Liver (tissue), 9 donors: Measurements from ENCODE around the gene FIBCD1. TPM values are rescaled to one million over a fixed set of nuclear protein-coding genes. Genes with fewer than 3 reads are reported as not detected.

Source experiments
- DNase-seq: peaks from one replicate; pipeline ENCODE4 v3.0.0-alpha.2; 2017; ENCODE audit warnings: low spot score
- H3K27ac ChIP-seq, 2 donors: one replicate each; pipeline ENCODE4 v1.7.0; 2013; ENCODE audit warnings: inconsistent platforms in 2 of 2, low read length in 2 of 2, control low read depth in 1 of 2, low read depth in 1 of 2, mild to moderate bottlenecking in 1 of 2
- H3K27me3 ChIP-seq, 4 donors: one replicate each; pipeline versions ENCODE4 v1.6.1 to v1.7.0; 2013; ENCODE audit warnings: low read length in 3 of 4, inconsistent platforms in 1 of 4, mild to moderate bottlenecking in 1 of 4, moderate library complexity in 1 of 4; ENCODE audit not compliant: control insufficient read depth in 4 of 4, insufficient read depth in 4 of 4
- H3K36me3 ChIP-seq, 4 donors: one replicate each; pipeline versions ENCODE4 v1.6.1 to v1.7.0; 2013; ENCODE audit warnings: low read length in 3 of 4, mild to moderate bottlenecking in 3 of 4, low read depth in 1 of 4, moderate library complexity in 1 of 4; ENCODE audit not compliant: control insufficient read depth in 4 of 4, insufficient read depth in 3 of 4
- H3K4me1 ChIP-seq, 4 donors: one replicate each; pipeline versions ENCODE4 v1.6.1 to v1.7.0; 2013; ENCODE audit warnings: low read length in 3 of 4, mild to moderate bottlenecking in 3 of 4, moderate library complexity in 1 of 4; ENCODE audit not compliant: control insufficient read depth in 4 of 4, insufficient read depth in 4 of 4
- H3K4me3 ChIP-seq, 3 donors: one replicate each; pipeline versions ENCODE4 v1.6.1 to v1.7.0; 2013; ENCODE audit warnings: low read length in 3 of 3, control low read depth in 1 of 3, low read depth in 1 of 3, mild to moderate bottlenecking in 1 of 3
- H3K9ac ChIP-seq, 2 donors: one replicate each; pipeline ENCODE4 v1.7.0; 2013; ENCODE audit warnings: low read length in 2 of 2, mild to moderate bottlenecking in 2 of 2, moderate library complexity in 2 of 2, control low read depth in 1 of 2, low read depth in 1 of 2
- H3K9me3 ChIP-seq, 4 donors: one replicate each; pipeline versions ENCODE4 v1.6.1 to v1.7.0; 2013; ENCODE audit warnings: low read length in 3 of 4; ENCODE audit not compliant: control insufficient read depth in 4 of 4
- ATF3 ChIP-seq: IDR thresholded peaks from 2 replicates; pipeline ENCODE4 v1.6.1; 2016; ENCODE audit warnings: antibody characterized with exemption
- CTCF ChIP-seq: fragments of 150-350 bp; IDR thresholded peaks from 2 replicates; pipeline ENCODE4 v1.5.1; 2017; ENCODE audit warnings: improper control_type of control experiment, low read depth, low read length; ENCODE audit not compliant: missing input control
- EGR1 ChIP-seq, 2 donors: IDR thresholded peaks; 2 replicates each; pipeline ENCODE4 v1.6.1; 2016 to 2018; ENCODE audit warnings: antibody characterized with exemption in 2 of 2, low read depth in 2 of 2
- FOXA1 ChIP-seq: IDR thresholded peaks from 2 replicates; pipeline ENCODE4 v1.6.1; 2016; ENCODE audit warnings: antibody characterized with exemption
- FOXA2 ChIP-seq: IDR thresholded peaks from 2 replicates; pipeline ENCODE4 v1.6.1; 2016; ENCODE audit warnings: antibody characterized with exemption
- GABPA ChIP-seq, 2 donors: IDR thresholded peaks in 1 of 2; conservative IDR thresholded peaks in 1 of 2; 2 replicates each; pipeline ENCODE4 v1.6.1; 2016; ENCODE audit warnings: antibody characterized with exemption in 2 of 2, mild to moderate bottlenecking in 1 of 2, moderate library complexity in 1 of 2
- HNF4A ChIP-seq, 2 donors: conservative IDR thresholded peaks; 2 replicates each; pipeline ENCODE4 v1.6.1; 2016; ENCODE audit warnings: antibody characterized with exemption in 2 of 2, mild to moderate bottlenecking in 2 of 2
- HNF4G ChIP-seq: IDR thresholded peaks from 2 replicates; pipeline ENCODE4 v1.6.1; 2016; ENCODE audit warnings: antibody characterized with exemption
- JUND ChIP-seq, 2 donors: IDR thresholded peaks; 2 replicates each; pipeline ENCODE4 v1.6.1; 2016; ENCODE audit warnings: antibody characterized with exemption in 2 of 2
- MAX ChIP-seq: IDR thresholded peaks from 2 replicates; pipeline ENCODE4 v1.6.1; 2016; ENCODE audit warnings: antibody characterized with exemption
- NR2F2 ChIP-seq: IDR thresholded peaks from 2 replicates; pipeline ENCODE4 v1.6.1; 2016; ENCODE audit warnings: antibody characterized with exemption
- RAD21 ChIP-seq, 2 donors: IDR thresholded peaks; 2 replicates each; pipeline ENCODE4 v1.6.1; 2016; ENCODE audit warnings: antibody characterized with exemption in 2 of 2, mild to moderate bottlenecking in 2 of 2
- REST ChIP-seq: IDR thresholded peaks from 2 replicates; pipeline ENCODE4 v1.6.1; 2016; ENCODE audit warnings: antibody characterized with exemption, mild to moderate bottlenecking
- RXRA ChIP-seq, 2 donors: IDR thresholded peaks; 2 replicates each; pipeline ENCODE4 v1.6.1; 2017 to 2018; ENCODE audit warnings: antibody characterized with exemption in 2 of 2, mild to moderate bottlenecking in 1 of 2
- SP1 ChIP-seq: IDR thresholded peaks from 2 replicates; pipeline ENCODE4 v1.6.1; 2018; ENCODE audit warnings: antibody characterized with exemption, mild to moderate bottlenecking
- TAF1 ChIP-seq: conservative IDR thresholded peaks from 2 replicates; pipeline ENCODE4 v1.6.1; 2016; ENCODE audit warnings: antibody characterized with exemption, mild to moderate bottlenecking
- YY1 ChIP-seq: IDR thresholded peaks from 2 replicates; pipeline ENCODE4 v1.6.1; 2016; ENCODE audit warnings: antibody characterized with exemption, mild to moderate bottlenecking
- ZBTB33 ChIP-seq: IDR thresholded peaks from 2 replicates; pipeline ENCODE4 v1.6.1; 2016; ENCODE audit warnings: antibody characterized with exemption
- WGBS: extraction: QIAGEN DNeasy Blood & Tissue Kit; methylation state at CpG from one replicate; pipeline ENCODE4 v1.1.7; 2013; 5-methylcytosine and 5-hydroxymethylcytosine counted together
- polyA plus RNA-seq, 2 donors: library from polyadenylated mRNA; stranded (reverse) in 1 of 2; unstranded in 1 of 2; fragments of 200-250 nt in 1 of 2; fragments of >200 nt in 1 of 2; fragmentation: Nextera tagmentation in 1 of 2; extraction: Ambion mirVana in 1 of 2; gene quantifications; one replicate each; pipeline versions ENCODE4 v1.2.1 to v1.2.3, GENCODE V29; 2013 to 2015
- total RNA-seq, 2 donors: library from RNA; depleted of rRNA; stranded (reverse); fragments of >200 nt; gene quantifications; one replicate each; pipeline ENCODE4 v1.2.3, GENCODE V29; 2014
- donor health status: healthy.
- donor health status: healthy.
- donor health status: healthy.
- donor health status: healthy.
- donor health status: healthy.

FIBCD1 gene
- total and polyA plus RNA-seq, 4 donors: not detected

- no peak for TF ChIP-seq REST
- TF ChIP-seq HNF4A (conservative IDR thresholded peaks at IDR 0.05): no peak
Measured at GRCh38 chr9:130977811-130978221, 38.8 kb upstream of the FIBCD1 start (continued).

GRCh38 chr9:130975932-130976841, 37.1 kb upstream of the FIBCD1 start:
- TF ChIP-seq JUND (IDR thresholded peaks at IDR 0.05) (no peak), HNF4G (no peak), TAF1 (no peak)
- Histone ChIP-seq H3K4me1 (no peaks in the 10 kb centered on the region), H3K4me3 (no peak overlapping the region), H3K9ac (no peak overlapping the region), H3K36me3 (no peaks in the 10 kb centered on the region), H3K9me3 (no peaks in the 10 kb centered on the region), H3K27ac (no peak overlapping the region), H3K27me3 (peaks cover 0 to 15% (median 0%) of the 10 kb centered on the region in 4 donors)
- DNase-seq: no peak
- 83% methylated on average over 13 of the region's 13 CpGs for WGBS

- DNase-seq: no peak
- H3K4me1 ChIP-seq: no peaks in the 10 kb centered on the region
- no peak overlapping the region for H3K27ac ChIP-seq
- WGBS: 90% methylated on average over 5 of the region's 5 CpGs
- no peak overlapping the region for H3K4me3 ChIP-seq
- peaks cover 0 to 14% (median 0%) of the 10 kb centered on the region in 4 donors for H3K27me3 ChIP-seq
- H3K36me3 ChIP-seq: no peaks in the 10 kb centered on the region
- TF ChIP-seq ZBTB33 (no peak), FOXA1 (no peak), GABPA (IDR thresholded peaks at IDR 0.05 in 1 of 2, conservative IDR thresholded peaks at IDR 0.05 in 1 of 2) (no peak), HNF4A (conservative IDR thresholded peaks at IDR 0.05) (no peak), CTCF (no peak), HNF4G (no peak), ATF3 (no peak), JUND (IDR thresholded peaks at IDR 0.05) (no peak), RXRA (IDR thresholded peaks at IDR 0.05) (no peak), EGR1 (IDR thresholded peaks at IDR 0.05; ENCODE audit: low read depth in 2 of 2) (no peak), RAD21 (IDR thresholded peaks at IDR 0.05) (no peak), YY1 (no peak), SP1 (no peak), MAX (no peak), NR2F2 (no peak), FOXA2 (no peak), REST (no peak), TAF1 (no peak)
- no peaks in the 10 kb centered on the region for H3K9me3 ChIP-seq
- H3K9ac ChIP-seq: no peak overlapping the region
Measured at GRCh38 chr9:130975156-130975555, 36.1 kb upstream of the FIBCD1 start.
